Measurements from ENCODE around the gene RASSF8.

DNA sequence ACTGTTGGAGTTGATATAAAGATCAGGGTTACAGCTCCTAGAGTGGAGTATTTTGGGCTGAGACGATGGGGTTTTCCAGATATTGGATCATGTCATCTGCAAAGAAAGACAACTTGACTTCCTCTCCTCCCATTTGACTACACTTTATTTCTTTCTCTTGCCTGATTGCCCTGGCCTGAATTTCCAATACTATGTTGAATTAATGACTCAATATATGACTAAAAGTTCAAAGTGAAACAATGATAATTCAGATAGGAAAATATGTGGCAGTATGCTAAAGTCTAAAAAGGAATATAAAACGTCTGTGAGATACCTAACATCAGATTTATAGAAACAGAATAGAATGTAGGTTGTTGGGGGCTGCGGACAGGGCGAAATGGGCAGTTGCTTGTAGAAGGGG, 94.2 kb downstream of the RASSF8 start:
- TF ChIP-seq, protein P1, sequence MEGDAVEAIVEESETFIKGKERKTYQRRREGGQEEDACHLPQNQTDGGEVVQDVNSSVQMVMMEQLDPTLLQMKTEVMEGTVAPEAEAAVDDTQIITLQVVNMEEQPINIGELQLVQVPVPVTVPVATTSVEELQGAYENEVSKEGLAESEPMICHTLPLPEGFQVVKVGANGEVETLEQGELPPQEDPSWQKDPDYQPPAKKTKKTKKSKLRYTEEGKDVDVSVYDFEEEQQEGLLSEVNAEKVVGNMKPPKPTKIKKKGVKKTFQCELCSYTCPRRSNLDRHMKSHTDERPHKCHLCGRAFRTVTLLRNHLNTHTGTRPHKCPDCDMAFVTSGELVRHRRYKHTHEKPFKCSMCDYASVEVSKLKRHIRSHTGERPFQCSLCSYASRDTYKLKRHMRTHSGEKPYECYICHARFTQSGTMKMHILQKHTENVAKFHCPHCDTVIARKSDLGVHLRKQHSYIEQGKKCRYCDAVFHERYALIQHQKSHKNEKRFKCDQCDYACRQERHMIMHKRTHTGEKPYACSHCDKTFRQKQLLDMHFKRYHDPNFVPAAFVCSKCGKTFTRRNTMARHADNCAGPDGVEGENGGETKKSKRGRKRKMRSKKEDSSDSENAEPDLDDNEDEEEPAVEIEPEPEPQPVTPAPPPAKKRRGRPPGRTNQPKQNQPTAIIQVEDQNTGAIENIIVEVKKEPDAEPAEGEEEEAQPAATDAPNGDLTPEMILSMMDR (IDR thresholded peaks at IDR 0.05; ENCODE audit: insufficient read depth, low read depth, low read length): no peak
- no peak for TF ChIP-seq EZH2 (IDR thresholded peaks at IDR 0.05; ENCODE audit: insufficient read depth, low read length)
